NT2/D1 (cell line): ENCODE data around the gene AMIGO1.

ENCODE experiments used
- SUZ12 ChIP-seq: IDR thresholded peaks from 2 replicates; pipeline ENCODE4 v1.6.1; 2011; ENCODE audit not compliant: insufficient read length, insufficient read depth; ENCODE audit errors: extremely low read depth
- YY1 ChIP-seq: IDR thresholded peaks from 2 replicates; pipeline ENCODE4 v1.6.1; 2011; ENCODE audit not compliant: insufficient read length, insufficient read depth
- ZNF274 ChIP-seq: IDR thresholded peaks from 2 replicates; pipeline ENCODE4 v1.6.1; 2011; ENCODE audit warnings: mild to moderate bottlenecking, low read depth, low read length

GRCh38 chr1:109481646-109482045 is 27.9 kb downstream of the AMIGO1 start:
- TF ChIP-seq SUZ12 (no peak), ZNF274 (no peak), YY1 (no peak)
